Activated T-helper 1 cell treated with Interleukin-2 at 50 U/mL for 16 hours (primary cell): ENCODE measurements around the gene EPN1.
"Not testable (repeated sequence)": the region's sequence is repeated elsewhere in the genome, so short reads cannot be mapped to it uniquely, and the experiment has no call there.

Experiments
- DNase-seq: peaks from one replicate; pipeline ENCODE4 v3.0.0-alpha.2; 2020; ENCODE audit warnings: low read depth

EPN1 gene

DNA sequence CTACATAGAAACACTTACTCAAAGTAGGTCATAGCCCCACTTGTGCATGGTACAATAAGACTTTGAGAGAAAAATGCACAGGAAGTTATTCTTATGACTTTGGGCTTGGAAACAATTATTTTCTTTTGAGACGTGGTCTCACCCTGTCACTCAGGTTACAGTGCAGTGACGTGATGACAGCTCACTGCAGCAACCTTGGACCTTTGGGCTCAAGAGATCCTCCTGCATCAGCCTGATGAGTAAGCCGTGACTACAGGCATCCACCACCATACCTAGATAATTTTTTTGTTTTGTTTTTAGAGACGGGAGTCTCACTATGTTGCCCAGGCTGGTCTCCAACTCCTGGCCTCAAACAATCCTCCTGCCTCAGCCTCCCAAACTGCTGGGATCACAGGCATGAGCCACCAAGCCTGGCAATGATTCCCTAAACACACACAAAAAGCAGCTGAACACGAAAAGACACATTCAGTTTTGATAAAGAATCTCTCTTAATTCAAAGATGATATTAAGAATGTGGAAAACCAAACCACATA, 45.3 kb downstream of the EPN1 start:
- no peak for DNase-seq

DNA sequence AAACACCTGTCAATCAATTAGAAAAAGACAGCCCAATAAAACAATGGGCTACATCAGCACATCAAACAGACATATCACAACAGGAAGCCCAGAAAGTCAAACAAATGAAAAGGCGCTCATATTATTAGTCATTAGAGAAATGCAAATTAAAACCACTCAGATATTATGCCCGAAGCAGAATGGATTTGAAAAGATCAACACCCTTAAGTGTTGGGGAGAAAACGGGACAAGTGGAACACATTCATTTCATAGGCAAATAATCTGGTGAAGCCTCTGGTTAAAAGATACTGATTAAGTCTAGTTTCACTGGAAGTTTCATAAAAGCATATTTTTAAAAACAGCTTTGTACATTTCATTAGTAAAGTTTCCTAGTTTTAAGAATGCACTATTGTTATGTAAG, 45.8 kb downstream of the EPN1 start:
- no peak for DNase-seq

DNA sequence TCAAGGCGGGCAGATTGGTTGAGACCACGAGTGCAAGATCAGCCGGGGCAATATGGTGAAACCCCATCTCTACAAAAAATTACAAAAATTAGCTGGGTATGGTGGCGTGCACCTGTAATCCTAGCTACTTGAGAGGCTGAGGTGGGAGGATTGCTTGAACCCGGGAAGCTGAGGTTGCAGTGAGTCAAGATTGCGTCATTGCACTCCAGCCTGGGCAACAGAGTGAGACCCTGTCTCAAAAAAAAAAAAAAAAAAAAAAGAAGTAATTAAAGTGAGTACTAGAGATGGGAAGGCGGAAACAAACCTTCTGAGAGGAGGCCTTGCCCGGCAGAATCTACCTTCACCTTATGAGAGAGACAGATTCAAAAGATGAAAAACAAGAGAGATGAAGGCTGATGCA, 48.5 kb downstream of the EPN1 start:
- DNase-seq, result no peak

- DNase-seq, result not testable (repeated sequence)
Measured at GRCh38 chr19:55730378-55730777, 55.4 kb downstream of the EPN1 start.

GRCh38 chr19:55738302-55738701, 63.3 kb downstream of the EPN1 start, which contains the start of gene NLRP9:
Gene NLRP9, minus strand, starts transcription at chr19:55738402. Its CDS starts 28 bp downstream, at chr19:55738374.
- DNase-seq, result no peak

DNA sequence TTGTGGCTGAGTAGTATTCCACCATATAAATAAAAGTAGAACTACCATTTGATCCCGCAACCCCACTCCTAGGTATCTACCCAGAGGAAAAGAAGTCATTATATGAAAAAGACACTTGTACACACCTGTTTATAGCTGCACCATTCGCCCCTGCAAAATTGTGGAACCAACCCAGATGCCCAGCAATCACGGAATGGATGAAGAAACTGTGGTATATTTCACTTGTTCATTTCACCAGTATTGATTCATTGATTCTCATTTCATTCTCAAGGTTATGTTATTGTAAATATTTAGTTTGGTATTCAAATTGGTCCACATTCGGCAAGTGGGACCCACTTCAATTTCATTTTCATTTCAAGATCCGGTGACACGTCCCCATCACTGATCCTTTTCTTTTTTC, 75.7 kb downstream of the EPN1 start:
- no peak for DNase-seq

DNA sequence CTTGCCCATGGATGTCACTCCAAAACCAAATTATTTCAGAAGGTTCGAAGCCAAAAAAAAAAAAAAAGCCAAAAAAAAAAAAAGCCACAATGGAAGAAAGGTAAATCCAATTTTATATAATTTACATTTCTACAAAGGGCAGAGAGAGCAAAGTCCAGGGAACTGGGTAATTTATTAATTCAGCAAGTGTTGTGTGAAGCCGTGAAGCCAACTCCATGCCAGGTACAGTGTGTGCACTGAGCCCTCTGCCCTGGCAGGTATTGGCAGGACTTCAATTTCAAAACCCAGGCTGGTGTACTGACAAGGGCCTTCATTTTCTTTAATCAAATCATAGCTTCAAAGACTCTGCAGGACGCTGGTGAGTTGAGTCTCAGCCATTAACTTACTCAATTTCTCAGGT, 78.4 kb downstream of the EPN1 start:
- no peak for DNase-seq

DNA sequence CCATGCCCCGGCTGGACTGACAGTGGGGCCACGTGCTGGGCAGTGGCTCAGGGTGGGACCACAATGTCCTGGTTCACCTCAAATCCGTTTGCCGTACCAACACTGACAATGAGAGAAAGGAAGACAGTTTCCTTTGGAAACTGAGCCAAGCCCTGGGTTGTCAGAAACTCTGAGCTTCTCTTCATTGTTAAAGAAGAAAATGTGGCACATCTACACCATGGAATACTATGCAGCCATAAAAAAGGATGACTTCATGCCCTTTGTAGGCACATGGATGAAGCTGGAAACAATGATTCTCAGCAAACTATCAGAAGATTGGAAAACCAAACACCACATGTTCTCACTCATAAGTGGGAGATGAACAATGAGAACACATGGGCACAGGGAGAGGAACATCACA, 81.8 kb downstream of the EPN1 start:
- not testable (repeated sequence) for DNase-seq

DNA sequence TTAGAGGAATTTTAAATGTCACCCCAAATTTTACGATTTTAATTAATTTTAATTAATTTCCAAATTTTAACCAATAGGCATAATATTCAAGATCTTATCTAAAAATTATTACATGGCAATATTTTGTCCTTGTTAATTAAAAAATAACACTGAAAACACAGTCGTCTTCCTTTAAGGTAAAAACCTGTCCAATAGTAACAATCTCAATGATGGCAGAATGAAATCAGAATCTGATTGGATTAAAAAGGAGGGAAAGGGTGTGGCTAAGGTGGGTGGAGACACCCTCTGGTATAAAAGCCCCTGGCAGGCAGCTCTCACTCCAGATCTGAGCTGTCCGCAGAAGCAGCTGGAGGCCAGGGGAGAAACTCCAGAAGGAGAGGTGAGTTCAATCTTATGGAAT, 83.8 kb downstream of the EPN1 start, which contains the start of gene RFPL4A:
TSS of gene RFPL4A (plus strand) at position 301 of the 400 bp plus-strand sequence. CDS start 2,704 bp downstream, outside the sequence.
- not testable (repeated sequence) for DNase-seq
